Upper lobe of right lung (tissue), 1 donor: ENCODE results near the gene STON2. TPM values are rescaled to one million over a fixed set of nuclear protein-coding genes. Genes with fewer than 3 reads are reported as not detected.

ENCODE experiments used
- ATAC-seq: fragments of 200-7000 bp; cut with Tn5 transposase; one replicate; pipeline ENCODE4 v1.9.1; 2020; ENCODE audit warnings: mild to moderate bottlenecking, moderate library complexity
- DNase-seq: peaks from one replicate; pipeline ENCODE4 v3.0.0-alpha.2; 2020
- H3K27ac ChIP-seq: fragments of 200-600 bp; one replicate; pipeline ENCODE4 v1.8.0; 2022
- H3K27me3 ChIP-seq: fragments of 200-600 bp; one replicate; pipeline ENCODE4 v1.8.0; 2022; ENCODE audit warnings: mild to moderate bottlenecking
- H3K36me3 ChIP-seq: fragments of 200-600 bp; one replicate; pipeline ENCODE4 v1.8.0; 2022
- H3K4me1 ChIP-seq: fragments of 200-600 bp; one replicate; pipeline ENCODE4 v1.8.0; 2022
- H3K4me3 ChIP-seq: fragments of 200-600 bp; one replicate; pipeline ENCODE4 v1.8.0; 2022; ENCODE audit warnings: mild to moderate bottlenecking
- H3K9me3 ChIP-seq: fragments of 200-600 bp; one replicate; pipeline ENCODE4 v1.8.0; 2022
- CTCF ChIP-seq: fragments of 200-600 bp; IDR thresholded peaks from one replicate; pipeline ENCODE4 v1.8.0; 2022; ENCODE audit warnings: antibody characterized with exemption
- intact Hi-C: fragments of 100-400 bp; cut with DNase I; formaldehyde crosslinking; loops from one replicate; pipeline ENCODE4 v1.11.0; 2022
- total RNA-seq: library from RNA; stranded (reverse); fragmentation: NEBNext Ultra II Directional; extraction: Animal tissue kit (Norgen Biotek cat#: 25700); gene quantifications from one replicate; pipeline ENCODE4 v1.2.1, GENCODE V29; 2021
- donor health status: DM: no; HTN: yes; CAD: no; lungs with severe emphysema.

Gene STON2
- total RNA-seq, 1 donor from 2014 or later: 47.7 TPM

- H3K27me3 ChIP-seq: no peaks in the 10 kb centered on the region
- no peak overlapping the region for H3K4me3 ChIP-seq
- intact Hi-C loops: no loop called here
- ATAC-seq: no peak
- H3K4me1 ChIP-seq: no peaks in the 10 kb centered on the region
- no peaks in the 10 kb centered on the region for H3K9me3 ChIP-seq
- no peak for TF ChIP-seq CTCF
- H3K36me3 ChIP-seq: no peaks in the 10 kb centered on the region
- no peak for DNase-seq
- no peak overlapping the region for H3K27ac ChIP-seq
These were observed 16.9 kb upstream of the STON2 start for GRCh38 chr14:81416981-81417380.

- no peak for TF ChIP-seq CTCF
- no peaks in the 10 kb centered on the region for H3K4me1 ChIP-seq
- H3K4me3 ChIP-seq: no peak overlapping the region
- H3K27ac ChIP-seq: no peak overlapping the region
- ATAC-seq (peak; percentile 92), DNase-seq (no peak)
- intact Hi-C loops: no loop called here
- no peaks in the 10 kb centered on the region for H3K9me3 ChIP-seq
- no peaks in the 10 kb centered on the region for H3K36me3 ChIP-seq
- H3K27me3 ChIP-seq: no peaks in the 10 kb centered on the region
These were observed 16.2 kb upstream of the STON2 start for GRCh38 chr14:81416194-81416952.

GRCh38 chr14:81415781-81416180 is 15.7 kb upstream of the STON2 start:
- Histone ChIP-seq H3K9me3 (no peaks in the 10 kb centered on the region), H3K27ac (no peak overlapping the region), H3K4me3 (no peak overlapping the region), H3K27me3 (no peaks in the 10 kb centered on the region), H3K4me1 (no peaks in the 10 kb centered on the region), H3K36me3 (no peaks in the 10 kb centered on the region)
- no peak for TF ChIP-seq CTCF
- DNase-seq (no peak), ATAC-seq (no peak)
- intact Hi-C loops: no loop called here

GRCh38 chr14:81414123-81414522 is 14.0 kb upstream of the STON2 start:
- Histone ChIP-seq H3K36me3 (no peaks in the 10 kb centered on the region), H3K27me3 (no peaks in the 10 kb centered on the region), H3K4me1 (no peaks in the 10 kb centered on the region), H3K27ac (no peak overlapping the region), H3K4me3 (no peak overlapping the region), H3K9me3 (no peaks in the 10 kb centered on the region)
- TF ChIP-seq CTCF: no peak
- intact Hi-C loops: no loop called here
- ATAC-seq: no peak
- no peak for DNase-seq

GRCh38 chr14:81412779-81413178 is 12.7 kb upstream of the STON2 start:
- Histone ChIP-seq H3K27me3 (no peaks in the 10 kb centered on the region), H3K9me3 (no peaks in the 10 kb centered on the region), H3K27ac (no peak overlapping the region), H3K36me3 (no peaks in the 10 kb centered on the region), H3K4me1 (no peaks in the 10 kb centered on the region), H3K4me3 (no peak overlapping the region)
- TF ChIP-seq CTCF: no peak
- DNase-seq (no peak), ATAC-seq (no peak)
- intact Hi-C loops: no loop called here

GRCh38 chr14:81408595-81408994 is 8.5 kb upstream of the STON2 start:
- TF ChIP-seq CTCF: no peak

More at GRCh38 chr14:81408595-81408994, 8.5 kb upstream of the STON2 start:
- ATAC-seq (no peak), DNase-seq (no peak)
- Histone ChIP-seq H3K27ac (no peak overlapping the region), H3K9me3 (no peaks in the 10 kb centered on the region), H3K4me1 (no peaks in the 10 kb centered on the region), H3K4me3 (no peak overlapping the region), H3K36me3 (no peaks in the 10 kb centered on the region), H3K27me3 (no peaks in the 10 kb centered on the region)
- intact Hi-C loops: no loop called here
